GM21447 (cell line): Measurements from ENCODE around the gene DCDC1.

Experiments used
- ATAC-seq: cut with Tn5 transposase; IDR thresholded peaks from one replicate; pipeline ENCODE4 v1.9.1; 2021; ENCODE audit not compliant: unreplicated experiment

DCDC1 gene

GRCh38 chr11:30917266-30917665 lies 452.3 kb downstream of the DCDC1 start:
- ATAC-seq = no peak

GRCh38 chr11:30916764-30917163 lies 452.8 kb downstream of the DCDC1 start:
- ATAC-seq = no peak

GRCh38 chr11:30914143-30914762 lies 455.3 kb downstream of the DCDC1 start:
- no peak for ATAC-seq

- no peak for ATAC-seq
Observed at GRCh38 chr11:30911247-30911646, 458.3 kb downstream of the DCDC1 start.

- no peak for ATAC-seq
Observed at GRCh38 chr11:30908857-30909256, 460.7 kb downstream of the DCDC1 start.

GRCh38 chr11:30908272-30908671 lies 461.3 kb downstream of the DCDC1 start:
- no peak for ATAC-seq

GRCh38 chr11:30902929-30903328 lies 466.6 kb downstream of the DCDC1 start:
- no peak for ATAC-seq

- no peak for ATAC-seq
Observed at GRCh38 chr11:30895046-30895445, 474.5 kb downstream of the DCDC1 start.

GRCh38 chr11:30893318-30893717 lies 476.2 kb downstream of the DCDC1 start:
- ATAC-seq = no peak

GRCh38 chr11:30889143-30889794 lies 480.3 kb downstream of the DCDC1 start:
- no peak for ATAC-seq

- ATAC-seq = no peak
Observed at GRCh38 chr11:30879322-30880005, 490.1 kb downstream of the DCDC1 start.

- no peak for ATAC-seq
Observed at GRCh38 chr11:30878400-30878799, 491.1 kb downstream of the DCDC1 start.

- no peak for ATAC-seq
Observed at GRCh38 chr11:30876663-30877396, 492.7 kb downstream of the DCDC1 start.

GRCh38 chr11:30876228-30876627 lies 493.3 kb downstream of the DCDC1 start:
- ATAC-seq = no peak

- no peak for ATAC-seq
Observed at GRCh38 chr11:30875806-30876205, 493.7 kb downstream of the DCDC1 start.

- ATAC-seq = no peak
Observed at GRCh38 chr11:30873924-30874610, 495.5 kb downstream of the DCDC1 start.

GRCh38 chr11:30868626-30869081 lies 500.9 kb downstream of the DCDC1 start:
- no peak for ATAC-seq

GRCh38 chr11:30863209-30863608 lies 506.3 kb downstream of the DCDC1 start:
- no peak for ATAC-seq

- ATAC-seq = no peak
Observed at GRCh38 chr11:30861531-30861930, 508.0 kb downstream of the DCDC1 start.

GRCh38 chr11:30861064-30861463 lies 508.5 kb downstream of the DCDC1 start:
- no peak for ATAC-seq

- no peak for ATAC-seq
Observed at GRCh38 chr11:30860146-30860545, 509.4 kb downstream of the DCDC1 start.
